ENCODE data around the gene GPATCH8. TPM values are rescaled to one million over a fixed set of nuclear protein-coding genes. Genes with fewer than 3 reads are reported as not detected.

The GPATCH8 gene
- total and polyA plus RNA-seq, 2 donors (not counting 3 experiments of a cell fraction or from before 2014, with no cell fraction given): 14.6 to 35.3 TPM

DNA sequence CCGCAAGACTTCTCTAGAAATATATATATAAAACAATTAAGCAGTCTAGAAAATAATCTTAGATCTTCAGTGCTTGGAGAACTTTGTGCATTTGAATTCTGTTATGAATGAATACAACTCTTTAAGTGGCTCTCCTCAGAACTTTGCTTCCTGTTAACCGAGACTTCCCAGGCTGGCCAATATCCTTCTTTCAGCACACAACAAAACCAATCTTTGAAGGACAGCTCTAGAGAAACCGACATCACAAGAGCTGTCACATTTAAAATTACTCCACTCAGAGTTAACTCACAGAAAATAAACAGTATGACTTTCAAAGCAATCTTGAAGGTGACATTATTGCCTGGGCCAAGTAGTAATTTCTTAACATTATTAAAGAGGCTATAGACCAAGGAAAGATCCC lies 64.0 kb downstream of the GPATCH8 start:
- Histone ChIP-seq H3K27ac (ENCODE audit: insufficient read depth, low read depth, low read length) (no peak overlapping the region), H3K36me3 (ENCODE audit: control insufficient read depth in 2 of 2, extremely low read depth in 1 of 2, insufficient read depth in 2 of 2, low read length in 2 of 2) (no peaks in the 10 kb centered on the region), H3K9me3 (replicated peaks; ENCODE audit: control insufficient read depth, insufficient read depth, low read length) (no peaks in the 10 kb centered on the region), H3K4me2 (ENCODE audit: insufficient read depth, low read length) (no peak overlapping the region), H3K9me1 (replicated peaks; ENCODE audit: control insufficient read depth, extremely low read depth, insufficient read depth, low read length) (no peaks in the 10 kb centered on the region), H3K9ac (replicated peaks; ENCODE audit: extremely low read depth, insufficient read depth, low read length) (no peak overlapping the region), H3K4me1 (ENCODE audit: control insufficient read depth, extremely low read depth, insufficient read depth, low read length) (peaks cover 2% of the 10 kb centered on the region), H3K4me3 (replicated peaks in 1 of 3; ENCODE audit: insufficient read depth in 1 of 3, low read depth in 1 of 3, low read length in 3 of 3) (no peak overlapping the region), H3K79me2 (ENCODE audit: control insufficient read depth, insufficient read depth, low read length) (peaks cover 2% of the 10 kb centered on the region), H2AFZ (ENCODE audit: low read depth, low read length) (no peak overlapping the region), H4K20me1 (replicated peaks; ENCODE audit: control insufficient read depth, extremely low read depth, insufficient read depth, low read length) (no peaks in the 10 kb centered on the region), H3K27me3 (ENCODE audit: control insufficient read depth in 2 of 2, insufficient read depth in 2 of 2, low read length in 2 of 2) (no peaks in the 10 kb centered on the region)
- peak; percentile 6 for DNase-seq (ENCODE audit: low read depth, low spot score)
- no peak for FAIRE-seq
- dilution Hi-C loops (cut with MboI; ENCODE audit: extremely low pct_ligation_motif_present, low sequenced_read_pairs): no loop called here
- TF ChIP-seq POLR2A (IDR thresholded peaks at IDR 0.05; ENCODE audit: low read depth, low read length) (no peak), FOS (IDR thresholded peaks at IDR 0.05; ENCODE audit: borderline replicate concordance, insufficient read depth, low read length) (no peak), EZH2 (IDR thresholded peaks at IDR 0.05; ENCODE audit: borderline replicate concordance, low read depth, low read length, severe bottlenecking) (no peak)
- ChIA-PET CTCF (no interaction called here), POLR2A (no interaction called here)
- intact Hi-C loops (cut with micrococcal nuclease): no loop called here
- BruUV-seq (replicated peaks): no TSS peak

DNA sequence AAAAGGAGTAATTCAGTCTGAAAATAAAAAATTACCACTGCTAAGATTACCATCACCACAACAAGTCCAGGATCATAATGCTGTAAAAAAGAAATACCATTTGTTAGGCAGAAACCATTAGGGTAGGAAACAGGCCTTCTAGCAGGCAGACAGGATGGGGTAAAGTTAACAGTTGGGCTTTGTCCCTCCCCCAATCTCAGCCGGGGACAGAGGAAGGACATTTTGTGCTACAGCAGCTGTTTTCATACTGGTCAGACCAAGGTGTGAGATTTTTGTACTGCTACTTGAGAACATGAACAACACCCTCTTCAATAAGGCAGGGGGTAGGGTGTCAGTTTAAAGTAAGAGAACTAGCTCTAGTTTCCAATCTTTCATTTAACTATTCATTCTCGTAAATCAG lies 64.6 kb downstream of the GPATCH8 start:
- Histone ChIP-seq H3K27ac (ENCODE audit: insufficient read depth, low read depth, low read length) (no peak overlapping the region), H3K4me3 (replicated peaks in 1 of 3; ENCODE audit: insufficient read depth in 1 of 3, low read depth in 1 of 3, low read length in 3 of 3) (no peak overlapping the region), H3K9me1 (replicated peaks; ENCODE audit: control insufficient read depth, extremely low read depth, insufficient read depth, low read length) (no peaks in the 10 kb centered on the region), H3K9ac (replicated peaks; ENCODE audit: extremely low read depth, insufficient read depth, low read length) (no peak overlapping the region), H3K4me2 (ENCODE audit: insufficient read depth, low read length) (no peak overlapping the region), H2AFZ (ENCODE audit: low read depth, low read length) (no peak overlapping the region), H3K27me3 (ENCODE audit: control insufficient read depth in 2 of 2, insufficient read depth in 2 of 2, low read length in 2 of 2) (no peaks in the 10 kb centered on the region), H3K36me3 (ENCODE audit: control insufficient read depth in 2 of 2, extremely low read depth in 1 of 2, insufficient read depth in 2 of 2, low read length in 2 of 2) (peaks cover 0 to 2% of the 10 kb centered on the region in 2 experiments), H4K20me1 (replicated peaks; ENCODE audit: control insufficient read depth, extremely low read depth, insufficient read depth, low read length) (no peaks in the 10 kb centered on the region), H3K4me1 (ENCODE audit: control insufficient read depth, extremely low read depth, insufficient read depth, low read length) (peaks cover 2% of the 10 kb centered on the region), H3K79me2 (ENCODE audit: control insufficient read depth, insufficient read depth, low read length) (peaks cover 2% of the 10 kb centered on the region), H3K9me3 (replicated peaks; ENCODE audit: control insufficient read depth, insufficient read depth, low read length) (no peaks in the 10 kb centered on the region)
- DNase-seq (ENCODE audit: low read depth, low spot score): no peak
- TF ChIP-seq POLR2A (IDR thresholded peaks at IDR 0.05; ENCODE audit: low read depth, low read length) (no peak), FOS (IDR thresholded peaks at IDR 0.05; ENCODE audit: borderline replicate concordance, insufficient read depth, low read length) (no peak), POLR2AphosphoS5 (IDR thresholded peaks at IDR 0.05; ENCODE audit: insufficient read depth, low read depth, low read length) (no peak), GATA2 (IDR thresholded peaks at IDR 0.05; ENCODE audit: insufficient read depth, insufficient read length, low read depth, low read length) (no peak), EZH2 (IDR thresholded peaks at IDR 0.05; ENCODE audit: borderline replicate concordance, low read depth, low read length, severe bottlenecking) (no peak), MYC (IDR thresholded peaks at IDR 0.05; ENCODE audit: low read depth, low read length) (no peak), JUN (IDR thresholded peaks at IDR 0.05; ENCODE audit: borderline replicate concordance, insufficient read depth, insufficient read length, low read depth) (no peak)
- TF ChIP-seq, protein P1, sequence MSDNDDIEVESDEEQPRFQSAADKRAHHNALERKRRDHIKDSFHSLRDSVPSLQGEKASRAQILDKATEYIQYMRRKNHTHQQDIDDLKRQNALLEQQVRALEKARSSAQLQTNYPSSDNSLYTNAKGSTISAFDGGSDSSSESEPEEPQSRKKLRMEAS (IDR thresholded peaks at IDR 0.05; ENCODE audit: insufficient read depth, insufficient read length): no peak
- TF ChIP-seq, protein P2, sequence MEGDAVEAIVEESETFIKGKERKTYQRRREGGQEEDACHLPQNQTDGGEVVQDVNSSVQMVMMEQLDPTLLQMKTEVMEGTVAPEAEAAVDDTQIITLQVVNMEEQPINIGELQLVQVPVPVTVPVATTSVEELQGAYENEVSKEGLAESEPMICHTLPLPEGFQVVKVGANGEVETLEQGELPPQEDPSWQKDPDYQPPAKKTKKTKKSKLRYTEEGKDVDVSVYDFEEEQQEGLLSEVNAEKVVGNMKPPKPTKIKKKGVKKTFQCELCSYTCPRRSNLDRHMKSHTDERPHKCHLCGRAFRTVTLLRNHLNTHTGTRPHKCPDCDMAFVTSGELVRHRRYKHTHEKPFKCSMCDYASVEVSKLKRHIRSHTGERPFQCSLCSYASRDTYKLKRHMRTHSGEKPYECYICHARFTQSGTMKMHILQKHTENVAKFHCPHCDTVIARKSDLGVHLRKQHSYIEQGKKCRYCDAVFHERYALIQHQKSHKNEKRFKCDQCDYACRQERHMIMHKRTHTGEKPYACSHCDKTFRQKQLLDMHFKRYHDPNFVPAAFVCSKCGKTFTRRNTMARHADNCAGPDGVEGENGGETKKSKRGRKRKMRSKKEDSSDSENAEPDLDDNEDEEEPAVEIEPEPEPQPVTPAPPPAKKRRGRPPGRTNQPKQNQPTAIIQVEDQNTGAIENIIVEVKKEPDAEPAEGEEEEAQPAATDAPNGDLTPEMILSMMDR (IDR thresholded peaks at IDR 0.05; ENCODE audit: extremely low read depth in 1 of 2, insufficient read depth in 1 of 2, low read depth in 1 of 2, low read length in 2 of 2): no peak
- POLR2A ChIA-PET: no interaction called here
- intact Hi-C loops (cut with micrococcal nuclease) (no loop called here), dilution Hi-C loops (cut with MboI; ENCODE audit: extremely low pct_ligation_motif_present, low sequenced_read_pairs) (no loop called here)
- BruUV-seq (replicated peaks): no TSS peak
- no peak for FAIRE-seq
- CTCF ChIA-PET: no interaction called here

All from endothelial cell of umbilical vein (primary cell).